ENCODE data around the gene DLGAP1.

DNA sequence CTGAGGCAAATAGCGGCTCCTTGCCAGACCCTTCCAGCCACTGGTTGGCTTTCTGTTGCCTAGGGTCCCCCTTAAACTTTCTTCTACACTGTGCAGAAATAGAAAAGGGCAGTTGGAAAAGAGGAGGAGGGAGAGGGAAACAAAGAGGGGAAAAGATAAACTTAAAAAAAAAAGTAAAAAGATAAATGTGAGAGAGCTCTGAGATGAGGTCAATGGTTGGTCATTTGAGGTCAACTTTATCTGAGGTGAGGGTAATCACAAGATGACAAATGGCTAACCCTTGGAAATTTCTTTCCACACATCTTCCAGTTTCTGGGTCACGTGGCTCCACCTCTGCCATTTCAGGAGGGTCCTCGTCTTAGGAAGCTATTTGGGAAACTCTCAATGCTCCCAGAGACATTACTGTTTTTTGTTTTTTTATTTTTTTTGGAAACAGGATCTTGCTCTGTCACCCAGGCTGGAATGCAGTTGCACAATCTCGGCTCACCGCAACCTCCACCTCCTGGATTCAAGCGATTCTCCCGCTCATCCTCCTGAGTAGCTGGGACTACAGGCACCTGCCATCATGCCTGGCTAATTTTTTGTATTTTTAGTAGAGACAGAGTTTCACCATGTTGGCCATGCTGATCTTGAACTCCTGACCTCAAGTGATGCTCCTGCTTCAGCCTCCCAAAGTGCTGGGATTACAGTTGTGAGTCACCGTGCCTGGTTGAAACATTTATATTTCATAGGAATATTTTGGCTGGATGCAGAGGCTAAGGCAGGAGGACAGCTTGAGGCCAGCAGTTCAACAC, 805.3 kb downstream of the DLGAP1 start:
- TF ChIP-seq CTCF (IDR thresholded peaks at IDR 0.05; ENCODE audit: low read depth, low read length) (no peak), EZH2phosphoT487 (IDR thresholded peaks at IDR 0.05; ENCODE audit: low read depth) (no peak)
